Glomerular visceral epithelial cell (primary cell): Measurements from ENCODE around the gene SLC6A8.
"Not testable (repeated sequence)": the region's sequence is repeated elsewhere in the genome, so short reads cannot be mapped to it uniquely, and the experiment has no call there.

Experiments used
- DNase-seq: peaks from one replicate; pipeline ENCODE4 v3.0.0-alpha.2; 2016; ENCODE audit errors: extremely low spot score

SLC6A8 gene

GRCh38 chrX:153731117-153731844, 43.6 kb downstream of the SLC6A8 start:
- no peak for DNase-seq

DNA sequence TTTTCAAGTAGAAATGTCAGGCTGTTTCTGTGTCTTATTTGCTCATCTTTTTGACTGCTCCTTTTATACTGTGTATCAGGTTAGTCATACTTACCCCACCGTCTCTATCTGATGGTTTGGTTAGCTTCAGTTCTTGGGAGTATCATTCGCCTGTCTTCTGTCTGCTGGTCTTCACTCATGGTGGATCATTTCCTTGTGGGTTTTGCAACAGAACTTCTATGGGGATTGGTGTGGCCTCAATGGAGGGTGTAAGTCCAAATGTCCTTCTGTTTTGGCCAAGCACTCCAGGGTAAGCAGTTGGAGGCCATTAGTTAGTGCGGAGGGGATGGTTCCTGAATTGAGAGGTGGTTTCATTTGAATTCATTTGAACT, 44.1 kb downstream of the SLC6A8 start:
- no peak for DNase-seq

DNA sequence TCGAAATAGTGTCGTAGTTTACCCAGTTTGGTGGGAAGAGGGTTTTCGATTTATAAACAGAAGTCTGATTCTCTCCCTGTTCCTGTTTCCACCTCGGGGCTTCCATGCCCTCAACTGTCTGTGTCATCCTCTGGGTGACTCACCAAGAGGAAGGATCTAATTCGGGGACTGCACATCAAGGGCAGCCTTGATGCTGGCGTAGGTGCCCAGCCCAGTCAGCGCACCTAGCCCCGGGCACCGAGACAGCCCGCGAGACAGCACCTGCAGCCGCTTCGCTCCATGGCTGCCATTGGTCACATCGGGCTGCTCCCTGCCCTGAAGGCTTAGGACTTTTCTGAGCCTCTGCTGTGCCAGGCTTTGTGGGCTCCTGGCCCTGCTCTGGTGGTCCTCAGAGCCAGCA, 44.7 kb downstream of the SLC6A8 start:
- DNase-seq: no peak

DNA sequence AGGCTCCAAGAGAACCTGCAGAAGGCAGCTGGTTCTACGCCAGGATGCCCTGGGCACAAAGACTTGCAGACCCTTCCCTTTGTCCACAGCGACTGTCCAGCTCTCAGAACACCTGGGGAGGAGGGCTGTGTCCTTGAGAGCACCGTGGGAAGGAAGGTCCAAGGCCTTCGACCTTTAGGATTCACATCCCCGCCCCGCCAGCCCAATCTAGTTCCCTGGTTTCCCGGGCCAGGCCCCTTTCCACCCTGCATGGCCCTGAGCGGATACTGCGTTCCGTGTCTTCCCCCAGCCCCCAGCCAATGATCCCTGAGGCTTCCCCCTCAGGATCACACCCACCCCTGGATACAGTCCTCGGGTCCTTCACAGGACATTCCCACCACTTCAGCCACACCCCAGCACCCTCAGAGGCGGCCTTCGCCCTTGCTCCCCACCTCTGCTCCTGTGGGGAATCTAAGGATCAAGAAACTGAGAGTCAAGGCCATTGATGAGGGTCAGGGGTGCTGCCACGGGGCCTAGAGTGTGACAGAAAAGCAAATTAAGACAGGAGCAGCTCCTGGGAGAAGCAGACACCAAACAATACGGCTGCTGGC, 46.0 kb downstream of the SLC6A8 start:
- DNase-seq: no peak

DNA sequence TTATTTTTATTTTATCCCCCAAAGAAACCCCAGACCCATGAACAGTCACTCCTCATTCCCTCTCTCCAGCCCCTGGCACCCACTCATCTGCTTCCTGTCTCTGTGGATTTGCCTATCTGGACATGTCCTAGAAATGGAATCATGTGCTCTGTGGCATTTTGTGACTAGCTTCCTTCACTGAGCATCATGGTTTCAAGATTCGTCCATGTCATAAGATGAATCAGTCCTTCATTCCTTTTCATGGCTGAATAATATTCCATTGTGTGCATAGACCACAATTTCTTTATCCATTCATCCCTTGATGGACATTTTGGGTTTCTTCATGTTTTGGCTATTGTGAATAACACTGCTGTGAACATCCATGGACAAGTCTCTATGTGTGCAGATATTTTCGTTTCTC, 47.1 kb downstream of the SLC6A8 start:
- no peak for DNase-seq

DNA sequence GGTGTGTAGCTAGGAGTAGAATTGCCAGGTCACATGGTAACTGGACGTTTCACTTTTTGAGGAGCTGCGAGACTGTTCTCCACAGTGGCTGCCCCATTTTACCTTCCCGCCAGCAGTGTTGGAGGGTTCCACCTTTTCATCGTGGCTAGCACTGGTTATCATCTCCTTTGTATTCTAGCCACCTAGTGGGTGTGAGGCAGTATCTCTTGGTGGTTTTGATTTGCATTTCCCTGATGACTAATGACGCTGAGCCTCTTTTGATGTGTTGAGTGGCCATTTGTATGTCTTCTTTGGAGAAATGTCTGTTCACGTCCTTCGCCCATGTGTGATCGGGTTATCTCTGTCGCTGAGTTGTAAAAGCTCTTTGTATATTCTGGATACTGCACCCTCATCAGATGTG, 47.5 kb downstream of the SLC6A8 start:
- no peak for DNase-seq

DNA sequence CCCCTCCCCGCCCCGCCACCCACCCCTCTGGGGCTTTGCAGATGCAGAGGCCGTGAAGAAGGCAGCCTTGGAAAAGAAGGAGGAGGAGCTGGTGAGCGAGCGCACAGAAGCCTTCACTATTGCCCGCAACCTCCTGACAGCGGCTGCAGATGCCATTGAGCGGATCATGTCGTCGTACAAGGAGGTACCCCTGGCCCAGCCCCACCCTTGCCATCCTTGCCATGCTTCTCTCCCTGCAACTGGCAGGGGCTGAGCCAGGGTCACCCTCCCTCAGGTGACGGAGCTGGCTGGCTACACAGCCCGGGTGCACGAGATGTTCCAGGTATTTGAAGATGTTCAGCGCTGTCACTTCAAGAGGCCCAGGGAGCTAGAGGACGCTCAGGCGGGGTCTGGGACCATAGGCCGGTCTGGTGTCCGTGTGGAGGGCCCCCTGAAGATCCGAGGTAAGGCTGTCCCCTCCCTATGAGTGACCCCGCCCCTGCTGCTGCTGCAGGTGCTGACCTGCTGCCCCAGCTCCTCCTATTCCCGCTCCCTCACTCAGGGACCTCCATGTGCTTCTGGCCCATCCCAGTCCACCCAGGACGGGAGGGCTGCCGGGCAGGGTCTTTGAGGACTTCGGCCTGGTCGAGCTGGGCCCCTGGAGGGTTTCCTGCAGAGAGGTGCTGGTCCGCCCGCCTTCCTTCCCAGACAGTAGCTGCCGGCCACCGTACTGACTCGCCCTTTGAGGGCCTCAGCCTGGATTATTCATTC, 48.5 kb downstream of the SLC6A8 start:
- DNase-seq: no peak

GRCh38 chrX:153736871-153737441, 49.2 kb downstream of the SLC6A8 start:
- no peak for DNase-seq

- no peak for DNase-seq
Observed at GRCh38 chrX:153738056-153738605, 50.4 kb downstream of the SLC6A8 start.

DNA sequence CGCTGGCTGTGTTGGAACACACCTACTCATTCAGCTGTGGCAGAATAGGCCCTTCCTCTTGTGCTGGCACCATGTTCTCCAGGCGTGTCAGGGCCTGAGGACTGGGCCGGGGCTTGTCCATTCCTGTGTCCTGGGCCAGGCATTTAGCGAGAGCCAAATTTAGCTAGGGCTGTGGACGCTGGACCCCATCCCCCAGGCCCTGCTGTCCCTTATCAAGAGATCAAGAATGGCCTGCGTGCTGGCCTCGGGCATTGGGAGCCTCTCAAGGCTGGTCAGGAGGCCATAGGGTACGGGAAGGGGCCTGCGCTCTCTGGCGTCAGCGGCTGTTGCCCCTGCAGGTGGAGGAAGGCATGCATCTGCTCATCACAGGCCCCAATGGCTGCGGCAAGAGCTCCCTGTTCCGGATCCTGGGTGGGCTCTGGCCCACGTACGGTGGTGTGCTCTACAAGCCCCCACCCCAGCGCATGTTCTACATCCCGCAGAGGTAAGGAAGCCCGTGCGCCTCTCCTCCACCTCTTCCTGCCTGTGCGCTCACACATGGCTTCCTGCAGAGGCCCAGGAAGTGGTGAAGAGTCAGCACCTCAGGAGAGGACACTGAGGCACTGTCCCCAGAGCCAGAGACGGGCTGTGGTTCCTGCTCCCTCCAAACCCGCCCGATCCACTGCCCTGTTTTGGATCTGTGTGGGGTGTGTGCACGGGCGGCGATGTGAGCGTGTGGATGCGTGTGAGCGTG, 52.2 kb downstream of the SLC6A8 start:
- DNase-seq: no peak

DNA sequence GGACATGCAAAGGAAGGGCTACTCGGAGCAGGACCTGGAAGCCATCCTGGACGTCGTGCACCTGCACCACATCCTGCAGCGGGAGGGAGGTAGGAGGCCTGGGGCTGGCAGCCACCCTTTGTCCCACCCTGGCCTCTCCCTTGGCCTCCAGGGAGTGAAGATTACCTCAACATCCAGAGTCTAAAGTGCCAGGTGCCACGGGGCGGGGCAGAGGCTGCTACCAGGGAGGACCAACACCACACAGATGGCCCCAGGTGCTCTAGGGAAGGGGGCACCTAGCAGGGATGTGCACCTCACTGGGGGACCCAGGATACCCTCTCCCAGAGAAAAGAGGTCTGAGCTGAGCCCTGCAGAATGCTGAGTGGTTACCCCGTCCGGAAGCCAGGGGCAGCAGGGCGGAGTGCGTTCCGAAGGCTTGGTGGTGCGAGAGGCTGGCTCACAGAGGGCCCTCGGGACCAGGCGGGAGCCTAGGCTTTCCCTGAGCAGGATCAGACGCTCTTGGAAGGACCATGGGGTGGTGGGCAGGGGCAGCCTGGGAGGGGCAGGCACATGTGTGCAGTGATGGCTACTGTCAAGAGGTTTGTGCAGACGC, 53.0 kb downstream of the SLC6A8 start:
- no peak for DNase-seq

DNA sequence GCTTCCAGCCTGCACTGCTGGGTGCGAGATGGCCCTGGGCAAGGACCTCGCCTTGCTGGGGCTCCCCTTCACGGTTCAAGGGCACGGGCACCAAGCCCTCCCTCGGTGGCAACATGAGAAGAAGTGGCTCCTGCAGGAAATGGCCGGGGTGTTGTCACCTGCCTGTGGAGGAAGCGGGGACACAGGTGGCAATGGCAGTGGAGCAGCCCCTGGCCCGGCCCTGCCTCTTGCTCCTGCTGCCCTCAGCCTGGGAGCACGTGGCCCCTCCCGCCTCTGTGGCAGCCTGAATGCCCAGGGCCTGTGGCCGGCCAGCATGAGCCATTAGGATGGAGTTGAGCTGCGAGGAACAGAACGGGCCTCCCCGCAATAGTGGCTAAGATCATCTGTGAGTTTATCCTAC, 53.7 kb downstream of the SLC6A8 start:
- DNase-seq: no peak

GRCh38 chrX:153742111-153742510, 54.4 kb downstream of the SLC6A8 start:
- DNase-seq: not testable (repeated sequence)

- not testable (repeated sequence) for DNase-seq
Observed at GRCh38 chrX:153742796-153743467, 55.2 kb downstream of the SLC6A8 start.

- DNase-seq: not testable (repeated sequence)
Observed at GRCh38 chrX:153743468-153744209, 55.9 kb downstream of the SLC6A8 start.

GRCh38 chrX:153744210-153745066, 56.7 kb downstream of the SLC6A8 start:
- no peak for DNase-seq

GRCh38 chrX:153745067-153745433, 57.3 kb downstream of the SLC6A8 start:
- not testable (repeated sequence) for DNase-seq
